ENCODE results near the gene ZNF248.
"Not testable (repeated sequence)": the region's sequence is repeated elsewhere in the genome, so short reads cannot be mapped to it uniquely, and the experiment has no call there.

Gene ZNF248

GRCh38 chr10:37741831-37742230, 115.6 kb downstream of the ZNF248 start:
- no peak for DNase-seq (ENCODE audit: low read depth)

- no peak for DNase-seq (ENCODE audit: low read depth)
Measured at GRCh38 chr10:37739181-37739580, 118.2 kb downstream of the ZNF248 start.

- DNase-seq (ENCODE audit: low read depth), result not testable (repeated sequence)
Measured at GRCh38 chr10:37738241-37738640, 119.2 kb downstream of the ZNF248 start.

GRCh38 chr10:37737336-37737735, 120.1 kb downstream of the ZNF248 start:
- DNase-seq (ENCODE audit: low read depth), result no peak

- no peak for DNase-seq (ENCODE audit: low read depth)
Measured at GRCh38 chr10:37736120-37736519, 121.3 kb downstream of the ZNF248 start.

GRCh38 chr10:37734971-37735370, 122.4 kb downstream of the ZNF248 start:
- no peak for DNase-seq (ENCODE audit: low read depth)

Data from stimulated activated CD8-positive, alpha-beta memory T cell treated with anti-CD3 and anti-CD28 coated beads, Interleukin-15, amount 100 ng/mL, for 1 hour (primary cell).